Measurements from ENCODE around the gene RBM10. TPM values are rescaled to one million over a fixed set of nuclear protein-coding genes. Genes with fewer than 3 reads are reported as not detected.

RBM10 gene
- total RNA-seq, 1 donor from 2014 or later, result 35.9 TPM

- Mint-ChIP-seq H3K4me1 (ENCODE audit: low read depth, unreplicated experiment) (no peaks in the 10 kb centered on the region), H3K36me3 (ENCODE audit: low read depth, unreplicated experiment) (peaks cover 9% of the 10 kb centered on the region), H3K4me3 (ENCODE audit: unreplicated experiment) (peak overlapping the region; percentile 99), H3K9me3 (ENCODE audit: unreplicated experiment) (no peaks in the 10 kb centered on the region), H3K27ac (ENCODE audit: unreplicated experiment) (peak overlapping the region; percentile 87), H3K27me3 (ENCODE audit: low read depth, unreplicated experiment) (no peaks in the 10 kb centered on the region)
- Histone ChIP-seq H3K9ac (ENCODE audit: low read length) (peak overlapping the region; percentile 98), H3K4me3 (ENCODE audit: insufficient read depth, low read depth, low read length) (peak overlapping the region; percentile 83), H4K20me1 (ENCODE audit: insufficient read depth, low read length) (peaks cover 63% of the 10 kb centered on the region), H3K27me3 (ENCODE audit: insufficient read depth, low read length) (no peaks in the 10 kb centered on the region), H3K27ac (ENCODE audit: low read depth, low read length) (peak overlapping the region; percentile 91), H2AFZ (ENCODE audit: low read depth, low read length) (peak overlapping the region; percentile 67), H3K4me1 (ENCODE audit: insufficient read depth, low read length) (peaks cover 13% of the 10 kb centered on the region), H3K9me3 (ENCODE audit: insufficient read depth, low read depth, low read length) (no peaks in the 10 kb centered on the region), H3K36me3 (ENCODE audit: insufficient read depth, low read length) (no peaks in the 10 kb centered on the region), H3K4me2 (ENCODE audit: low read length) (peak overlapping the region; percentile 95), H3K79me2 (ENCODE audit: insufficient read depth, low read length) (peaks cover 68% of the 10 kb centered on the region)
- FAIRE-seq (peak; percentile 59), DNase-seq (ENCODE audit: low read depth) (no peak)
- TF ChIP-seq, protein P1, sequence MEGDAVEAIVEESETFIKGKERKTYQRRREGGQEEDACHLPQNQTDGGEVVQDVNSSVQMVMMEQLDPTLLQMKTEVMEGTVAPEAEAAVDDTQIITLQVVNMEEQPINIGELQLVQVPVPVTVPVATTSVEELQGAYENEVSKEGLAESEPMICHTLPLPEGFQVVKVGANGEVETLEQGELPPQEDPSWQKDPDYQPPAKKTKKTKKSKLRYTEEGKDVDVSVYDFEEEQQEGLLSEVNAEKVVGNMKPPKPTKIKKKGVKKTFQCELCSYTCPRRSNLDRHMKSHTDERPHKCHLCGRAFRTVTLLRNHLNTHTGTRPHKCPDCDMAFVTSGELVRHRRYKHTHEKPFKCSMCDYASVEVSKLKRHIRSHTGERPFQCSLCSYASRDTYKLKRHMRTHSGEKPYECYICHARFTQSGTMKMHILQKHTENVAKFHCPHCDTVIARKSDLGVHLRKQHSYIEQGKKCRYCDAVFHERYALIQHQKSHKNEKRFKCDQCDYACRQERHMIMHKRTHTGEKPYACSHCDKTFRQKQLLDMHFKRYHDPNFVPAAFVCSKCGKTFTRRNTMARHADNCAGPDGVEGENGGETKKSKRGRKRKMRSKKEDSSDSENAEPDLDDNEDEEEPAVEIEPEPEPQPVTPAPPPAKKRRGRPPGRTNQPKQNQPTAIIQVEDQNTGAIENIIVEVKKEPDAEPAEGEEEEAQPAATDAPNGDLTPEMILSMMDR (IDR thresholded peaks at IDR 0.05; ENCODE audit: insufficient read depth, low read depth, low read length), result no peak
- TF ChIP-seq EZH2 (IDR thresholded peaks at IDR 0.05; ENCODE audit: insufficient read depth, low read length), result no peak
Observed at GRCh38 chrX:47145395-47146120, 537 bp downstream of the RBM10 start.

- Histone ChIP-seq H3K4me2 (ENCODE audit: low read length) (peak overlapping the region; percentile 95), H3K4me3 (ENCODE audit: insufficient read depth, low read depth, low read length) (peak overlapping the region; percentile 83), H4K20me1 (ENCODE audit: insufficient read depth, low read length) (peaks cover 65% of the 10 kb centered on the region), H3K27ac (ENCODE audit: low read depth, low read length) (peak overlapping the region; percentile 91), H3K79me2 (ENCODE audit: insufficient read depth, low read length) (peaks cover 76% of the 10 kb centered on the region), H3K4me1 (ENCODE audit: insufficient read depth, low read length) (peaks cover 13% of the 10 kb centered on the region), H3K36me3 (ENCODE audit: insufficient read depth, low read length) (no peaks in the 10 kb centered on the region), H3K9ac (ENCODE audit: low read length) (peak overlapping the region; percentile 98), H3K27me3 (ENCODE audit: insufficient read depth, low read length) (no peaks in the 10 kb centered on the region), H3K9me3 (ENCODE audit: insufficient read depth, low read depth, low read length) (no peaks in the 10 kb centered on the region), H2AFZ (ENCODE audit: low read depth, low read length) (no peak overlapping the region)
- no peak for DNase-seq (ENCODE audit: low read depth)
- H3K36me3 Mint-ChIP-seq (ENCODE audit: low read depth, unreplicated experiment), result peaks cover 6% of the 10 kb centered on the region
- H3K27me3 Mint-ChIP-seq (ENCODE audit: low read depth, unreplicated experiment), result no peaks in the 10 kb centered on the region
- H3K9me3 Mint-ChIP-seq (ENCODE audit: unreplicated experiment), result no peaks in the 10 kb centered on the region
- no peaks in the 10 kb centered on the region for H3K4me1 Mint-ChIP-seq (ENCODE audit: low read depth, unreplicated experiment)
- H3K4me3 Mint-ChIP-seq (ENCODE audit: unreplicated experiment), result peak overlapping the region; percentile 99
- no peak for TF ChIP-seq EZH2 (IDR thresholded peaks at IDR 0.05; ENCODE audit: insufficient read depth, low read length)
- TF ChIP-seq, protein P1 (IDR thresholded peaks at IDR 0.05; ENCODE audit: insufficient read depth, low read depth, low read length), result no peak
- peak overlapping the region; percentile 87 for H3K27ac Mint-ChIP-seq (ENCODE audit: unreplicated experiment)
- FAIRE-seq, result no peak
Observed at GRCh38 chrX:47146121-47146935, 1.3 kb downstream of the RBM10 start.

Data from astrocyte (in vitro differentiated cells and primary cell).